ENCODE data around the gene KCNMA1. TPM values are rescaled to one million over a fixed set of nuclear protein-coding genes. Genes with fewer than 3 reads are reported as not detected.

KCNMA1 gene
- polyA plus RNA-seq, 1 experiment: 21.4 TPM

DNA sequence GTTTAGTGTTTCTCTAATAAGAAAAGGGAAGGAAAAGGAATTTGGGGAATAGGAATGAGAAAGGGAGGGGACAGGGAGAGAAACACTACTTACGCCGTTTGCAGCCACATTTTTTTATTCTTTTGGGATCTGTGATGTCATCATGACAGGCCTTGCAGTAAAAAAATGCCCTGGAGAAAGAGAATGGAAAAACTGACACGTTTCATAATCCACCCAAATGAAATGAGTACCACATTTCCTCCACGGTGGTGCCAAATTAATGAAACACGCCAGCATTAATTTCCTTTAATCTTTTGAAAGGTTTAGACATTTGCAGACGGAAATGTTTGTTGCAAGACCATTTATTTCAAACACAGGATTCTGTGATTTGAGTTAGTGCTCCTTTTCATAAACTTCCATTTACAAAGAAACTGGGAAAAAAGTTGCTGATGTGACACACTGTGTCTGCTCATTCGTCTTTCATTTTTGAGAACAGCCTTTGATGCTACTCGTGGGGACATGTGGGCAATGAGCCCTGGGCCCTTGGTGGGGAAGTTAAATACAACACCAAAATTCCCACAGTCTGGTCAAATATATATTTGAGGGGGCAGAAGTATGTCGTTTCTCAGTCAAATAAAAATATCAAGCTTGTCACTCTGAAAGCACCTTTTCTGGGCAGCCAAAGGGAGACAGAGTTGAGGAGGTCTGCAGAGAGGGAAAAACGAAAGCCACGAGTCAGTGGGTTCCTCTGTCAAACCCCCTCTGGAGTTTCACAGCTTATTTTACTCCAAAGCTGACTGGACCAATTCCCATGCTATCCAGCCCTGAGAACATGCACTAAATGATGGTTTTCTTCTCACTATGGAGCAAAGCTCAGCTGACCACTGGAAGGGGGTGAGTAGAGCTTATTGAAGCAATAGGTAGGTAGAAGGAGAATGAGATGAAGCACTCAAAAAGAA, 625.5 kb downstream of the KCNMA1 start:
- no peaks in the 10 kb centered on the region for H3K36me3 ChIP-seq (ENCODE audit: control insufficient read depth, insufficient read depth, low read length)
- ChIA-PET POLR2A (no interaction called here), CTCF (interaction anchor here (0.6 to 5.0 kb wide), 4 partner anchors 7 to 270 kb away, joined by 3 to 33 read pairs (median 4); no protein-coding TSS in a partner anchor)
- H3K4me3 ChIP-seq (ENCODE audit: low read depth, low read length): no peak overlapping the region
- TF ChIP-seq, protein P1, sequence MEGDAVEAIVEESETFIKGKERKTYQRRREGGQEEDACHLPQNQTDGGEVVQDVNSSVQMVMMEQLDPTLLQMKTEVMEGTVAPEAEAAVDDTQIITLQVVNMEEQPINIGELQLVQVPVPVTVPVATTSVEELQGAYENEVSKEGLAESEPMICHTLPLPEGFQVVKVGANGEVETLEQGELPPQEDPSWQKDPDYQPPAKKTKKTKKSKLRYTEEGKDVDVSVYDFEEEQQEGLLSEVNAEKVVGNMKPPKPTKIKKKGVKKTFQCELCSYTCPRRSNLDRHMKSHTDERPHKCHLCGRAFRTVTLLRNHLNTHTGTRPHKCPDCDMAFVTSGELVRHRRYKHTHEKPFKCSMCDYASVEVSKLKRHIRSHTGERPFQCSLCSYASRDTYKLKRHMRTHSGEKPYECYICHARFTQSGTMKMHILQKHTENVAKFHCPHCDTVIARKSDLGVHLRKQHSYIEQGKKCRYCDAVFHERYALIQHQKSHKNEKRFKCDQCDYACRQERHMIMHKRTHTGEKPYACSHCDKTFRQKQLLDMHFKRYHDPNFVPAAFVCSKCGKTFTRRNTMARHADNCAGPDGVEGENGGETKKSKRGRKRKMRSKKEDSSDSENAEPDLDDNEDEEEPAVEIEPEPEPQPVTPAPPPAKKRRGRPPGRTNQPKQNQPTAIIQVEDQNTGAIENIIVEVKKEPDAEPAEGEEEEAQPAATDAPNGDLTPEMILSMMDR (IDR thresholded peaks at IDR 0.05; ENCODE audit: insufficient read depth, low read depth, low read length): no peak
- no peaks in the 10 kb centered on the region for H3K27me3 ChIP-seq (ENCODE audit: control insufficient read depth, insufficient read depth, low read length)
- no peak for DNase-seq (ENCODE audit: low read depth)

- no peaks in the 10 kb centered on the region for H3K36me3 ChIP-seq (ENCODE audit: control insufficient read depth, insufficient read depth, low read length)
- POLR2A ChIA-PET: no interaction called here
- CTCF ChIA-PET: no interaction called here
- DNase-seq (ENCODE audit: low read depth): no peak
- no peak overlapping the region for H3K4me3 ChIP-seq (ENCODE audit: low read depth, low read length)
- TF ChIP-seq, protein P1 (IDR thresholded peaks at IDR 0.05; ENCODE audit: insufficient read depth, low read depth, low read length): no peak
- H3K27me3 ChIP-seq (ENCODE audit: control insufficient read depth, insufficient read depth, low read length): no peaks in the 10 kb centered on the region
These were observed 627.2 kb downstream of the KCNMA1 start for GRCh38 chr10:77010430-77010829.

DNA sequence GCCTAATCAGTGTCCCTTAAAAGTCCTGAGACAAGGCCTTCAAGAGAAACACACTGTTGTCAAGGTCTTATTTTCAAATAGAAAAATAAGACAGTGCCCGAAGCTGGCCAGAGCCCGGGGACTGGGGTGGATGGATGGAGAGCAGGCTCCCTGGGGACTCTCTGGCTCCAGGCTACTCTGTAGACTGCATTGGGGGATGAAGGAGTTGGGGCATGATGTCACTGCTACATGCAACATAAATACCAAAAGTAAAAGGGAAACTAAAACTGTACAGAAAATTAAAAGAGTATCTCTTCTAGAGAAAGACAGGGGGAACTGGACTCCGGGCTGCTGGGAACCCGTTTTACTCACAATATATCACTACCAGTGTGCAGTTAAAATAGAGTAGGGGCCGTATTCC, 629.8 kb downstream of the KCNMA1 start:
- no peak for DNase-seq (ENCODE audit: low read depth)
- Histone ChIP-seq H3K4me3 (ENCODE audit: low read depth, low read length) (no peak overlapping the region), H3K36me3 (ENCODE audit: control insufficient read depth, insufficient read depth, low read length) (no peaks in the 10 kb centered on the region), H3K27me3 (ENCODE audit: control insufficient read depth, insufficient read depth, low read length) (no peaks in the 10 kb centered on the region)
- CTCF ChIA-PET: no interaction called here
- POLR2A ChIA-PET: no interaction called here
- TF ChIP-seq, protein P1 (IDR thresholded peaks at IDR 0.05; ENCODE audit: insufficient read depth, low read depth, low read length): no peak

DNA sequence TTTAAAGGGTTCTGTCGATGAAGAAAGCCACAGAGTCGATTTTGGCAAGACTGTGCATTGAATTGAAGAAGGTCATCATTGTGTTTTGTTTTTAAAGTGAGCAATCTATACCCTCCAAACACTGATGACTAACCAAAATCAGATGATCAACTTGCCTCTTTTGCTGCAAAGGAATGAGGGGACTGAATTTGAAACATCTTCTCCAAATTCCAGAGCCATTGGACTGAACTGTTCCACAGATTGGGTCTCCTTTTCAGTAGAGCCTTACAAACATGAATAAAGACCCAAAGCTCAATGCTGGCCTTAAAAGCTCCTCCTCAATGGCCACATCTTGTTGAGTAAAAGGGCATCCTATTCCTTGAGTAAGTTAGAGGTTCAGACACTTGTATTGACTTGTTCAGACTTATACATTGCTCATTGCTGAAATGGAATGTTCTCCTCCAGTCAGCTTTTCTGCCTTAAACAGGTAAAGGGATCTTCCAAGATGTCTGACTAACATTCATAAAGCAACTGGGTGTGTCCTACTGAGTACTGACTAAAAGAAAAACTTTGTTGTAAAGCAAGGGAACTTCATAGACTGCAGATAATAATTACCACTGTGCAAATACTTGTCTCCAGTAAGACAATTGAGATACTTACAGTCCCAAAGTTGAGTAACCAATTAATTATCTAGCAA, 630.6 kb downstream of the KCNMA1 start:
- DNase-seq (ENCODE audit: low read depth): no peak
- Histone ChIP-seq H3K27me3 (ENCODE audit: control insufficient read depth, insufficient read depth, low read length) (no peaks in the 10 kb centered on the region), H3K4me3 (ENCODE audit: low read depth, low read length) (no peak overlapping the region), H3K36me3 (ENCODE audit: control insufficient read depth, insufficient read depth, low read length) (no peaks in the 10 kb centered on the region)
- POLR2A ChIA-PET: interaction anchor here (0.6 kb wide), 1 partner anchor 1508 kb away, joined by 3 read pairs; no protein-coding TSS in a partner anchor
- CTCF ChIA-PET: interaction anchor here (0.6 to 3.2 kb wide), 3 partner anchors 8 to 21 kb away, joined by 3 to 33 read pairs (median 24); no protein-coding TSS in a partner anchor
- TF ChIP-seq, protein P1 (IDR thresholded peaks at IDR 0.05; ENCODE audit: insufficient read depth, low read depth, low read length): no peak

DNA sequence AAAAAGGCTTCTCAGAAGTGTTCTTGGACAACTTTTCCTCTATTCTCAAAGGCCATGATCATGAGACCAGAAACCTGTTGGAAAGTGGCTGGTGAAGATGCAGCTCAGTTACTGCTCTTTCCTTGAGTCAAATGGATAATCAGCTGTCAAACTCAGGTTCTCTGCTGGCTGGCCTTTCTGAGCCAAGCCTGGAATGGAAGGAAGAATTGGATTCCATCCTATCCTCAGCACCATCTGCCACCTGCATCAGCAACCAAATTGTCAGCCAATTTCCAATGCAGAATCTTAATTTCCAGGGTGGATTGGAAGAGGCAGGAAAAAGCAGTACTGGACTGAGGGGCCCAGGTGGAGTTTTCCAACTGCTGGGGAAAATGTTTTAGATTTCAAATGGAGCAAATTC, 631.7 kb downstream of the KCNMA1 start:
- no peak for DNase-seq (ENCODE audit: low read depth)
- POLR2A ChIA-PET: no interaction called here
- Histone ChIP-seq H3K36me3 (ENCODE audit: control insufficient read depth, insufficient read depth, low read length) (peaks cover 2% of the 10 kb centered on the region; the same call in 1 of the 2 replicates), H3K27me3 (ENCODE audit: control insufficient read depth, insufficient read depth, low read length) (no peaks in the 10 kb centered on the region), H3K4me3 (ENCODE audit: low read depth, low read length) (no peak overlapping the region)
- TF ChIP-seq, protein P1 (IDR thresholded peaks at IDR 0.05; ENCODE audit: insufficient read depth, low read depth, low read length): no peak
- CTCF ChIA-PET: interaction anchor here (0.7 to 3.2 kb wide), 14 partner anchors 9 to 460 kb away, joined by 3 to 33 read pairs (median 4); no protein-coding TSS in a partner anchor
